ENCODE data around the gene ZNF593OS.

ZNF593OS gene

DNA sequence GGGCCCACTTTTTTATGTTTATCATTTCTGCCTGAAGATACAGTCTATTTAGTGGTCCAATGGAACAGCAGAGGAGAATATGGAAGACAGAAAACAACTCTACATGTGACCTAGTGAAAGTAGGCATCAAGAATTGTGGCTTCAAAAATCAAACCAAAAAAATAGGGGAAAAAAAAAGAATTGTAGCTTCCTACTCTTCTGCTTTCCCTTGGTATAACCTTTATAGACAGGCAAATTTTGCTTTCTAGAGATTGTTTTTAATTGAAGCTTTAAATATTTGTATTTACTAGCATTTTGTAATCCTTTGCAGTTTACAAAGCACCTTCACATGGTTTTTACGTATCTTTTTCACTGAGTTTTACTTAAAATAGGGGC is 45.7 kb downstream of the ZNF593OS start:
- DNase-seq: no peak

DNA sequence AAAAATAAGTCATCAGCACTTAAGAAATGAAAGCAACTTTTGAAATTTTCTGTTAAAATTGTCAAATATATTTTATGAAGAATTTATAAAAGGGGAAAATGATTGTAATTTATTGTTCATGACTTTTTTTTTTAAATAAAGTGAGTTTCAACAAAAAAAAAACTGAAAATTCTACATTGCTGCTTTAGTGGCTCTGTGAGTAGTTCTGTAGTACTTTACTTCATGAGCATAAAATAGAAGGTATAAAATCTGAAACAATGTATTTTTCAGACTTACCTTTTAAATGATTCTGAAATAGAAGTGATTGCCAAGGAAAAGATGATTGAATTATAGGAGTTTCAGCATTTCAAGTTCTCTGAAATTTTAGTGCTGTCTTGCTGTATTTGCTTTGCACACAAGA is 46.2 kb downstream of the ZNF593OS start:
- no peak for DNase-seq

DNA sequence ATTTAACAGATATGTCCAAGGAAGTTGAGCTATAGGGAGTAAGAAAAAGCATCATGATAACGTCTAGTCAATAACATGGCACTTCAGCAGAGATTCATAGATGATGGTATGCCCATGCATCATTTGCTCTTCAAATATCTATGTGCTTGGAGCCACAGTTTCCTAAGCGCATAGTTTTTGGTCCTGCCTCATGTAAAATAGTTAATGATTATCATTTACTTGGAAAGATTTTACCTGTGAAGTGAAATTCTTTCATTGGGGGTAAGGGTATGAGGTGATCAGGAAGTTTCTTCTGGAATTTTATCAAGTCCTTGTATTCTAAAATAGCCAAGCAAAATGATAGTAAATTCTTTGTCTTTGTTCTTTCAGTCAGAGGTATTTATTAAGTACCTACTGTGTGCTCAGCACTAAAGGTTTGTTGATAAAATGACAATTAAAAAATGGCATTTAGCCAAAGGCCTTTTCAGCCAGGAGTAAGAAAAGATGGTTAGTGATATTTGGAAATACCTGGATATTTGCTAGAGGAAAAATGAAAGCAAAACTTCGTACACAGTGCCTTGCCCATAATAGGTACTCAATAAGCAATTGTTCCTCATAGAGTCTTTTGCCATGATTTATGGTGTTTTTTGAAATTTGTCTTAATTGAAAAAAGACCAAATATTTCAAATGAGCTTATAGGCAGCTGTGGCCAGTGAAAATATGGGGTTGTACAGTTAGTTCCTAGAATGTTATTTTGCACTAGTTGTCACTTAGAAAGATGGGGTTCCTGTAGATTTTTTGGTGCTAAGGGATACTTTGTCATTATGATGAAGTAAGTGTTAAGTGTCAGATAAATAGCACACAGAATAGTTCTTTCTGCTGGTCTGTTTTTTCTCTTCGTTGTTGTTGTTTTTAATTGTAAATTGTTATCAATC is 47.0 kb downstream of the ZNF593OS start:
- no peak for DNase-seq

DNA sequence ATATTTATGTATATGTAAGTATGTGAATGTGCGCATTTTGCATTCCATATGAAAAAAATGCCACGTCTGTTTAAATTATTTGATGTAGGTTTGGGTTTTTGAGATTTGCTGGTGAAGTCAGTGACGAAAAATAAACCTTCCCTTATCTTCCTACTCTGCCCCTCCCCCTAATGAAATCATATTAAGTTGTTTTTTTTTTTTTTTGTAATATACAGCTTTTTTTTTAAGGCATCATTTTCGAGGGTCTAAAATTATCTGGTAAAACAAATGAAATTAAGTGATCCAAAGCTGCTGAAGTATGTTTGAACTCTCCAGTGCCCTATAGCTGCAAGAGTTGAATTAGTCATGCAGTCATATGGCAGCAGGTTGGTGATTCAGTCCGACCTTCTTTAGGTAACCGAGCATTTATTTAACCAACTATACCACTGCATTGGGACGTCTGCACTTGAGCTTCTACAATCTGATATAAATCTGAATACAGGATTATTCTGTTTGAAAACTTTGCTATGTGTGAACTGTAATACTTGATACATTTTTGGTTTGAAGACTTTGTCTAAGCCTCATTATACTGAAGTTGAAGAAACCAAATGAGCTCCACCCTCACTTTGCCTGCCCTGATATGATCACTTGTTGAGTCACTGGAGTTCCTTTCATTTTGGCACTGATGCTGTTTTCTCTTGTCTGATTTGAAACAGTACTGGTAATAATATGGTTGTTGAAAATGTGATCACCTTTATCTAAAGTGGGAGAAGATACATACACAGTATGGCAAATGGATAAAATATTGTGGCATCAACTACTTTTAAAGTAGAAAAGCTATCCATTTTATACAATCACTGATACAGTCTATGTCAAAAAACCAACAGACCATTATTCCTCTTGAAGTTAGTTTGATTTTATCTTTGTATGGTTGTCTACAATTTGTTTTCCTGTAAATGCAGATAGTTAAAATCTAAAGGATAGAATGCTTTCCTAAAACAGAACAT is 48.4 kb downstream of the ZNF593OS start:
- DNase-seq: no peak

DNA sequence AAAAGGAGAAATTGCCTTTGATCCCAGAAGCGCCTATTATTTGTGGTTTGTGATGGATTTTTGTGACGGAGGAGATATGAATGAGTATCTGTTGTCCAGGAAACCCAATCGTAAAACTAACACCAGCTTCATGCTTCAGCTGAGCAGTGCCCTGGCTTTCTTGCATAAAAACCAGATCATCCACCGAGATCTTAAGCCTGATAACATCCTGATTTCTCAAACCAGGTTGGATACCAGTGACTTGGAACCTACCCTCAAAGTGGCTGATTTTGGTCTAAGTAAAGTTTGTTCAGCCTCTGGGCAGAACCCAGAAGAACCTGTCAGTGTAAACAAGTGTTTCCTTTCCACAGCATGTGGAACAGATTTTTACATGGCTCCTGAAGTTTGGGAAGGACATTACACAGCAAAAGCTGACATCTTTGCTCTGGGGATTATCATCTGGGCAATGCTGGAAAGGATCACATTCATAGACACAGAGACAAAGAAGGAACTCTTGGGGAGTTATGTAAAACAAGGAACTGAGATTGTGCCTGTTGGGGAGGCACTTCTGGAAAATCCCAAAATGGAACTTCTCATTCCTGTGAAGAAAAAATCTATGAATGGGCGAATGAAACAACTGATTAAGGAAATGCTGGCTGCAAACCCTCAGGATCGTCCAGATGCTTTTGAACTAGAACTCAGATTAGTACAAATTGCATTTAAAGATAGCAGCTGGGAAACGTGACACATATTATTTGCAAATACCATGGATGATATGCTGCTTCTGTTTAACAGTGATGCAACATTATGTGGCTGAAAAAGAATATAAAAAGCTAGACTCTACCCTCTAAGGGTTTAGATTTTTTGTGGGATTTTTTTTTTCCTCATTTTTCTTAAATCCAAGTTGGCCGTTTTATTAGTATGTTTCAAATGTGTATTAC is 49.5 kb downstream of the ZNF593OS start:
- no peak for DNase-seq

DNA sequence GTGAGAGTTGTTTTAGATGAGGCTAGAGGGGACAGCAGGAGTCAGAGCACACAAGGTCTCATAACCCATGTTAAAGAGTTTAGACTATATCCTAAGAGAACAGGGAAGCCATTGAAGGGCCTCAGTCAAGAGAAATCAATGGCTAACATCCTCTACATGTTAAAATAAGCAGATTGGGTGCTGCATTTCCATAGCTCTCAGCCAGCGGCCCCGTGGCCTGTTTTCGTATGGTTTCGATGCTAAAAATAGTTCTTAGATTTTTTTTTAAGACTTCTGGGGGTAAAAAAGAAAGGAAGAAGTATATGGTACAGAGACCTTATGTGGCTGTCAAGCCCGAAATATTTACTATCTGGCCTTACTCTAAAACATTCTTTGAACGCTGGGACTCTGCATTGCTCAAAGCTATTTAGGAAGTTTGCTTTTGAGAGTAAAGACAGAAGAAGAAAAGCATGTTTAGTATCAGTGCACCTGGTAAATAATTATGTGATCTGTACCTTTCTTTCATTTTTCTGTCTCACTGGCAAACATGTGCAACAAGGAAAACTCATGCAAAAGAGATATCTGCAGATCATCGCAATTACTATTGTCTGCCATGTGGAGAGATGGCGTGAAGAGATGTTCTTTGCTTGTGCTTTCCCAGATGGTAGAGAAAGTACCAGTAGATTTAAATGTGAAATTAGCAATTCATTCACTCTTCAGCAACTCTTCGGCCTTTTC is 51.6 kb downstream of the ZNF593OS start:
- DNase-seq: no peak

Measured in right kidney (tissue), 1 donor.